ENCODE results near the gene ESF1.

Gene ESF1

GRCh38 chr20:13671916-13672378 is 112.8 kb downstream of the ESF1 start:
- DNase-seq, result no peak

GRCh38 chr20:13671512-13671911 is 113.2 kb downstream of the ESF1 start:
- no peak for DNase-seq

- DNase-seq, result no peak
Measured at GRCh38 chr20:13670160-13670559, 114.6 kb downstream of the ESF1 start.

- no peak for DNase-seq
Measured at GRCh38 chr20:13665709-13666395, 118.9 kb downstream of the ESF1 start.
